K562 (cell line): ENCODE results near the gene CABP2. TPM values are rescaled to one million over a fixed set of nuclear protein-coding genes. Genes with fewer than 3 reads are reported as not detected.

Source experiments
- C11orf30 ChIP-seq: fragments of 450-650 bp; IDR thresholded peaks from 2 replicates; pipeline ENCODE4 v1.6.1; 2016; ENCODE audit warnings: low read depth, mild to moderate bottlenecking
- E2F6 ChIP-seq, 2 experiments: IDR thresholded peaks; 2 replicates each; pipeline ENCODE4 v1.6.1; 2011; ENCODE audit warnings: borderline replicate concordance in 1 of 2, control low read depth in 1 of 2, low read depth in 1 of 2, low read length in 1 of 2, mild to moderate bottlenecking in 1 of 2, mixed read lengths in 1 of 2, moderate library complexity in 1 of 2; ENCODE audit not compliant: insufficient read depth in 1 of 2, insufficient read length in 1 of 2, poor library complexity in 1 of 2, severe bottlenecking in 1 of 2; ENCODE audit errors: extremely low read depth in 1 of 2
- ETV6 ChIP-seq, 3 experiments: fragments of 150-350 bp in 1 of 3; sonication (generic) in 1 of 3; formaldehyde crosslinking in 1 of 3; IDR thresholded peaks; 2 replicates each; pipeline versions ENCODE4 v1.6.1 to v1.8.0; 2014 to 2022; ENCODE audit warnings: borderline replicate concordance in 2 of 3, low read depth in 2 of 3, antibody characterized with exemption in 1 of 3, low read length in 1 of 3, mild to moderate bottlenecking in 1 of 3, missing genetic modification reagents in 1 of 3
- FOXA1 ChIP-seq: fragments of 450-650 bp; IDR thresholded peaks from 2 replicates; pipeline ENCODE4 v1.6.1; 2016; ENCODE audit warnings: mild to moderate bottlenecking, borderline replicate concordance
- KDM5B ChIP-seq: fragments of 200-600 bp; sonication (generic); IDR thresholded peaks from 2 replicates; pipeline ENCODE4 v1.6.1; 2012; ENCODE audit warnings: low read depth, mild to moderate bottlenecking, moderate library complexity, low read length, control low read depth, inconsistent platforms; ENCODE audit not compliant: insufficient replicate concordance
- KLF1 ChIP-seq: fragments of 450-650 bp; IDR thresholded peaks from 2 replicates; pipeline ENCODE4 v1.6.1; 2016; ENCODE audit warnings: missing genetic modification characterization, missing compliant biosample characterization
- YY1 ChIP-seq, 3 experiments: IDR thresholded peaks; 2 replicates each; pipeline ENCODE4 v1.6.1; 2011; ENCODE audit warnings: low read length in 2 of 3, mild to moderate bottlenecking in 2 of 3, moderate library complexity in 2 of 3, borderline replicate concordance in 1 of 3, control low read depth in 1 of 3, low read depth in 1 of 3; ENCODE audit not compliant: insufficient read depth in 3 of 3, insufficient replicate concordance in 2 of 3, control insufficient read depth in 1 of 3, insufficient read length in 1 of 3; ENCODE audit errors: extremely low read depth in 1 of 3
- ZNF696 ChIP-seq: fragments of 250-450 bp; sonication (Bioruptor Pico); conservative IDR thresholded peaks from 2 replicates; pipeline ENCODE4 v1.4.0; 2020; ENCODE audit warnings: mild to moderate bottlenecking, moderate library complexity
- polyA plus RNA-seq, 8 experiments: library from polyadenylated mRNA; depleted of rRNA in 4 of 8; stranded (reverse) in 5 of 8; unstranded in 3 of 8; fragments of >200 nt; fragmentation: Nextera tagmentation in 2 of 8; fragmentation: Illumina TruSeq in 1 of 8; extraction: Ambion mirVana in 2 of 8; extraction: Trizol in 1 of 8; gene quantifications; 2 replicates each; pipeline versions ENCODE4 v1.2.1 to v1.2.3, GENCODE V29; 2011 to 2014; ENCODE audit warnings: inconsistent platforms in 1 of 8, missing spikeins in 1 of 8
- total RNA-seq, 7 experiments: library from RNA; depleted of rRNA in 6 of 7; stranded (reverse); fragments of >200 nt in 6 of 7; fragmentation: Illumina TruSeq in 2 of 7; extraction: Trizol in 2 of 7; gene quantifications; 2 replicates each; pipeline versions ENCODE4 v1.2.1 to v1.2.3, GENCODE V29; 2011 to 2021; ENCODE audit warnings: low replicate concordance in 1 of 7
- TF ChIP-seq, protein P1 (sequence below): fragments of 450-650 bp; conservative IDR thresholded peaks from 2 replicates; pipeline ENCODE4 v1.6.1; 2016; ENCODE audit warnings: missing genetic modification characterization, low read depth, mild to moderate bottlenecking, control low read depth, missing compliant biosample characterization
- TF ChIP-seq, protein P2 (sequence below): fragments of 250-450 bp; sonication (Bioruptor Pico); IDR thresholded peaks from 2 replicates; pipeline ENCODE4 v1.8.0; 2021; ENCODE audit warnings: borderline replicate concordance, mild to moderate bottlenecking, moderate library complexity; ENCODE audit not compliant: poor library complexity, severe bottlenecking

Gene CABP2
- total and polyA plus RNA-seq, 9 of the 15 experiments (the other 6 are each of a cell fraction or from before 2014, with no cell fraction given) = not detected

- TF ChIP-seq ETV6 (IDR thresholded peaks at IDR 0.05; ENCODE audit: borderline replicate concordance in 1 of 2, low read depth in 2 of 2, low read length in 1 of 2) (no peak), ETV6 (CRISPR knock-in tag; IDR thresholded peaks at IDR 0.05; ENCODE audit: borderline replicate concordance) (no peak), FOXA1 (no peak), E2F6 (IDR thresholded peaks at IDR 0.05; ENCODE audit: borderline replicate concordance in 1 of 2, extremely low read depth in 1 of 2, insufficient read depth in 1 of 2, insufficient read length in 1 of 2, low read depth in 1 of 2, low read length in 1 of 2, poor library complexity in 1 of 2, severe bottlenecking in 1 of 2) (no peak), C11orf30 (no peak), YY1 (IDR thresholded peaks at IDR 0.05; ENCODE audit: borderline replicate concordance in 1 of 3, control insufficient read depth in 1 of 3, extremely low read depth in 1 of 3, insufficient read depth in 3 of 3, insufficient read length in 1 of 3, insufficient replicate concordance in 2 of 3, low read depth in 1 of 3, low read length in 2 of 3) (peak in 1 of 3 experiments; percentile 51), KDM5B (no peak), KLF1 (no peak), ZNF696 (no peak)
- TF ChIP-seq, protein P1, sequence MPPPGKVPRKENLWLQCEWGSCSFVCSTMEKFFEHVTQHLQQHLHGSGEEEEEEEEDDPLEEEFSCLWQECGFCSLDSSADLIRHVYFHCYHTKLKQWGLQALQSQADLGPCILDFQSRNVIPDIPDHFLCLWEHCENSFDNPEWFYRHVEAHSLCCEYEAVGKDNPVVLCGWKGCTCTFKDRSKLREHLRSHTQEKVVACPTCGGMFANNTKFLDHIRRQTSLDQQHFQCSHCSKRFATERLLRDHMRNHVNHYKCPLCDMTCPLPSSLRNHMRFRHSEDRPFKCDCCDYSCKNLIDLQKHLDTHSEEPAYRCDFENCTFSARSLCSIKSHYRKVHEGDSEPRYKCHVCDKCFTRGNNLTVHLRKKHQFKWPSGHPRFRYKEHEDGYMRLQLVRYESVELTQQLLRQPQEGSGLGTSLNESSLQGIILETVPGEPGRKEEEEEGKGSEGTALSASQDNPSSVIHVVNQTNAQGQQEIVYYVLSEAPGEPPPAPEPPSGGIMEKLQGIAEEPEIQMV (tag) = no peak
- TF ChIP-seq, protein P2, sequence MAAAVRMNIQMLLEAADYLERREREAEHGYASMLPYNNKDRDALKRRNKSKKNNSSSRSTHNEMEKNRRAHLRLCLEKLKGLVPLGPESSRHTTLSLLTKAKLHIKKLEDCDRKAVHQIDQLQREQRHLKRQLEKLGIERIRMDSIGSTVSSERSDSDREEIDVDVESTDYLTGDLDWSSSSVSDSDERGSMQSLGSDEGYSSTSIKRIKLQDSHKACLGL (CRISPR knock-in tag) = no peak
Measured at GRCh38 chr11:67505605-67506396, 17.4 kb downstream of the CABP2 start (continued).
